Calu3 (cell line): ENCODE data around the gene SEC31A. TPM values are rescaled to one million over a fixed set of nuclear protein-coding genes. Genes with fewer than 3 reads are reported as not detected.

Experiments used
- BruUV-seq: library from RNA; stranded (reverse); fragments of 400-500 nt; replicated peaks from 2 replicates; lab custom pipeline; 2021; lab: Mats Ljungman, UMichigan
- CTCF ChIA-PET: fragments of 300-600 bp; sonication (Branson Sonifier 250); formaldehyde crosslinking; loops from one replicate; lab custom pipeline; 2022; ENCODE audit warnings: antibody characterized with exemption; lab: Charles Lee
- DNase-seq: peaks from one replicate; pipeline ENCODE4 v3.0.0; 2022
- H3K27ac Mint-ChIP-seq: one replicate; pipeline ENCODE4 v1.8.0; 2022; ENCODE audit warnings: mixed read lengths; ENCODE audit not compliant: unreplicated experiment
- H3K27me3 Mint-ChIP-seq: one replicate; pipeline ENCODE4 v1.8.0; 2022; ENCODE audit warnings: mixed read lengths; ENCODE audit not compliant: unreplicated experiment
- H3K36me3 Mint-ChIP-seq: one replicate; pipeline ENCODE4 v1.8.0; 2022; ENCODE audit warnings: mild to moderate bottlenecking, moderate library complexity, mixed read lengths; ENCODE audit not compliant: insufficient read depth, unreplicated experiment
- H3K4me1 Mint-ChIP-seq: one replicate; pipeline ENCODE4 v1.8.0; 2022; ENCODE audit warnings: mild to moderate bottlenecking, low read depth, mixed read lengths; ENCODE audit not compliant: unreplicated experiment
- H3K4me3 Mint-ChIP-seq: one replicate; pipeline ENCODE4 v1.8.0; 2022; ENCODE audit warnings: mild to moderate bottlenecking, low read depth, moderate library complexity, mixed read lengths; ENCODE audit not compliant: unreplicated experiment
- H3K9me3 Mint-ChIP-seq: one replicate; pipeline ENCODE4 v1.8.0; 2022; ENCODE audit warnings: low read depth, mixed read lengths; ENCODE audit not compliant: unreplicated experiment
- intact Hi-C: fragments of 100-400 bp; cut with micrococcal nuclease; formaldehyde crosslinking; loops from one replicate; pipeline ENCODE4 v1.10.0; 2022; ENCODE audit not compliant: unreplicated experiment
- total RNA-seq: library from RNA; stranded (reverse); gene quantifications from 2 replicates; pipeline ENCODE4 v1.2.3, GENCODE V29; 2022
- TF ChIP-seq, protein P1 (sequence below): fragments of 200-600 bp; IDR thresholded peaks from one replicate; pipeline ENCODE4 v1.8.0; 2022; ENCODE audit warnings: antibody characterized with exemption; ENCODE audit not compliant: unreplicated experiment

The SEC31A gene
- total RNA-seq, 1 experiment from 2014 or later, result 108 TPM

DNA sequence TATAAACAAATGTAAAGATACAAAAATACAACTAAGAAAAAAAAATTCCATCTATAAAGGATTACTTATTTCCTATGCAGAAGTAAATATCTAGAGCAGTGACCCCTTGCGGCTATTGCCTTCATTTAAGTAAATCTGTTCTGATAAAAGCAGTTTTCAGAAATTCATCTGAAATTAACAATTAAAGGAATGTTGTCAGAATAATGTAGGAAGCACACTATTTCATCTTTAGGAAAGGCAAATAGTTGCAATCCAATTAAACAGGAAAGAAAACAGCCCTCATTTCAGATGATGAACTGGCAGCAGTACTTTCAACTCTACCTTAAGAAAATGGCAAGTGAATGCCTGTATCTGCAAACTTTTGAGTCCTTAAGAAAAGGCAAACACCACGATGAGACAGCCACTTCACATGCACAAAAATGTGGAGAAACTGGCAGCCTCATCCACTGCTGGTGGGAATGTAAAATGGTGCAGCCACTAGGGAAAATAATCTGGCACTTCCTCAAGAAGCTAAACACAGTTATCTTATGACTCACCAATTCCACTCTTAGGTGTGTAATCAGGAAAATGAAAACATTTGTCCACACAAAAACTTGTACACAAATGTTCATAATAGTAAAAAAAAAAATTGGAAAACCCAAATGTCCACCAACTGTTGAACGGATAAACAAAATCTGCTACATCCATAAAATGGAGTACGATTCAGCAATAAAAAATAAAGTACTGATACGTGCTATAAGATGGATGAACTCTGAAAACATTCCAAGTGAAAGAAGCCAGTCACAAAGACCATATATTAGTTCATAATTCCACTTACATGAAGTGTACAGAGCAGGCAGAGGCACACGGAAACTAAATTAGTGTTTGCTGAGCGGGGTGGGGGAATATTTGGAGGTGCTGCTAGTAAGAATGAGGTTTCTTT, 7.6 kb upstream of the SEC31A start:
- Mint-ChIP-seq H3K36me3 (peaks cover 22% of the 10 kb centered on the region), H3K27me3 (no peaks in the 10 kb centered on the region), H3K27ac (no peak overlapping the region), H3K9me3 (no peaks in the 10 kb centered on the region), H3K4me3 (no peak overlapping the region), H3K4me1 (no peaks in the 10 kb centered on the region)
- intact Hi-C loops, result loop anchor here (10.0 kb wide), 1 partner anchor 524 kb away; the partner anchor contains the start of gene HNRNPD
- no peak for DNase-seq
- CTCF ChIA-PET, result interaction anchor here (1.7 kb wide), 1 partner anchor 362 kb away, joined by 7 read pairs; no protein-coding TSS in a partner anchor
- TF ChIP-seq, protein P1, sequence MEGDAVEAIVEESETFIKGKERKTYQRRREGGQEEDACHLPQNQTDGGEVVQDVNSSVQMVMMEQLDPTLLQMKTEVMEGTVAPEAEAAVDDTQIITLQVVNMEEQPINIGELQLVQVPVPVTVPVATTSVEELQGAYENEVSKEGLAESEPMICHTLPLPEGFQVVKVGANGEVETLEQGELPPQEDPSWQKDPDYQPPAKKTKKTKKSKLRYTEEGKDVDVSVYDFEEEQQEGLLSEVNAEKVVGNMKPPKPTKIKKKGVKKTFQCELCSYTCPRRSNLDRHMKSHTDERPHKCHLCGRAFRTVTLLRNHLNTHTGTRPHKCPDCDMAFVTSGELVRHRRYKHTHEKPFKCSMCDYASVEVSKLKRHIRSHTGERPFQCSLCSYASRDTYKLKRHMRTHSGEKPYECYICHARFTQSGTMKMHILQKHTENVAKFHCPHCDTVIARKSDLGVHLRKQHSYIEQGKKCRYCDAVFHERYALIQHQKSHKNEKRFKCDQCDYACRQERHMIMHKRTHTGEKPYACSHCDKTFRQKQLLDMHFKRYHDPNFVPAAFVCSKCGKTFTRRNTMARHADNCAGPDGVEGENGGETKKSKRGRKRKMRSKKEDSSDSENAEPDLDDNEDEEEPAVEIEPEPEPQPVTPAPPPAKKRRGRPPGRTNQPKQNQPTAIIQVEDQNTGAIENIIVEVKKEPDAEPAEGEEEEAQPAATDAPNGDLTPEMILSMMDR, result peak; percentile 47
- BruUV-seq, result no TSS peak

DNA sequence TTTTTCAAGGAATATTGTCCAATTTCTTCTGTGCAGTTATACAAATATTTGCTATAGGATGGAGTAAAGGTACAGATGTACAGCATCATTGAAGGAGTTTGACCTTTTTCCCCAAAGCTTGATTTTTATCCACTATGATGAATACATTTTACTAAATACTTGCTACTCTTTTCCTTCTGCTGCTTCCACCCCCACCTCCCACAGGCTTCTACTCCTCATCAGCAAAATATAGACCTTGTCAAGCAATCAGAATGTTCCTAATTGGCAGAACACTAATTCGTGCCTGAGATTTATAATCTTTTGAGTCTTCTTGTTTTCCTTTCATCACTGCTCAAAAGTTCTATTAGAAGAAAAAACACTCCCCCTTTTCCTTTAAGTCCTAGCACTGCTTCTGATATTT, 5.8 kb upstream of the SEC31A start:
- intact Hi-C loops, result loop anchor here (10.0 kb wide), 1 partner anchor 522 kb away; the partner anchor contains the start of gene HNRNPD
- Mint-ChIP-seq H3K4me1 (no peaks in the 10 kb centered on the region), H3K9me3 (no peaks in the 10 kb centered on the region), H3K36me3 (peaks cover 23% of the 10 kb centered on the region), H3K27ac (no peak overlapping the region), H3K27me3 (no peaks in the 10 kb centered on the region), H3K4me3 (no peak overlapping the region)
- CTCF ChIA-PET, result no interaction called here
- DNase-seq, result no peak
- no TSS peak for BruUV-seq
- TF ChIP-seq, protein P1, result no peak

DNA sequence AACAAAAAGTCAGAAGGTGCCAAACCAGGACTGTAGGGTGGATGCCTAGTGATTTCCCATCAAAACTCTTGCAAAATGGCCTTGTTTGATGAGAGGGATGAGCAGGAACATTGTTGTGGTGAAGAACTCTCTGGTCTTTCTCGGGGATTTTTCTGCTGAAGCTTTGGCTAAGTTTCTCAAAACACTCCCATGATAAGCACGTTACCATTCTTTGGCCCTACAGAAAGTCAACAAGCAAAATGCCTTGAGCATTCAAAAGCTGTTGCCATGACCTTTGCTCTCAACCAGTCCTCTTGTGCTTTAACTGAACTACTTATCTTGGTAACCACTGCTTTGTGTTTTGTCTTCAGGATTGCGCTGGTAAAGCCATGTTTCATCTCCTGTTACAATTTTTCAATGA, 3.0 kb upstream of the SEC31A start:
- intact Hi-C loops, result loop anchor here (10.0 kb wide), 1 partner anchor 519 kb away; the partner anchor contains the start of gene HNRNPD
- H3K27me3 Mint-ChIP-seq, result no peaks in the 10 kb centered on the region
- TF ChIP-seq, protein P1, result no peak
- no TSS peak for BruUV-seq
- CTCF ChIA-PET, result no interaction called here
- H3K27ac Mint-ChIP-seq, result no peak overlapping the region
- peaks cover 50% of the 10 kb centered on the region for H3K36me3 Mint-ChIP-seq
- no peaks in the 10 kb centered on the region for H3K4me1 Mint-ChIP-seq
- no peaks in the 10 kb centered on the region for H3K9me3 Mint-ChIP-seq
- DNase-seq, result no peak
- H3K4me3 Mint-ChIP-seq, result no peak overlapping the region

DNA sequence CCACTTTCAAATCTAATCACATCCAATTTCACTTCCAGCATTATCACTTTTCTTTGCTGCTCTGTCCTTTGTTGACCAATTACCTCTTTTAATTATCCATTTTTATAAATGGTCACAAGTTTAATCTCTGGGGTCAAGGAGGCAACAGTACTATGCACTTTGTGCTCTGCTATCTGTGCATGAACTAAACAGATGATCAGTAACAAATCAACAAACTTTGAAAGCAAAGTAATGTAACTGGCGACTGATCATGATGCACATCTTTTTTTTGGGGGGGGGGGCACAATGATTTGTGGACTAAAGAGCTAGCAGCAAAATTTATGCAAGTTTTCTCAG, 1.5 kb upstream of the SEC31A start:
- Mint-ChIP-seq H3K9me3 (no peaks in the 10 kb centered on the region), H3K4me3 (peak overlapping the region; percentile 86), H3K27ac (peak overlapping the region; percentile 29), H3K4me1 (no peaks in the 10 kb centered on the region), H3K36me3 (peaks cover 50% of the 10 kb centered on the region), H3K27me3 (no peaks in the 10 kb centered on the region)
- CTCF ChIA-PET, result no interaction called here
- TF ChIP-seq, protein P1, result no peak
- intact Hi-C loops, result loop anchor here (10.0 kb wide), 1 partner anchor 518 kb away; the partner anchor contains the start of gene HNRNPD
- no TSS peak for BruUV-seq
- no peak for DNase-seq
